Ramos (cell line): Measurements from ENCODE around the gene ABHD12.

Source experiments
- in situ Hi-C: fragments of 300-500 bp; cut with MboI; formaldehyde crosslinking; loops from one replicate; pipeline ENCODE4 v1.14.3; 2022; ENCODE audit warnings: low sequenced_read_pairs; ENCODE audit not compliant: unreplicated experiment

The ABHD12 gene

DNA sequence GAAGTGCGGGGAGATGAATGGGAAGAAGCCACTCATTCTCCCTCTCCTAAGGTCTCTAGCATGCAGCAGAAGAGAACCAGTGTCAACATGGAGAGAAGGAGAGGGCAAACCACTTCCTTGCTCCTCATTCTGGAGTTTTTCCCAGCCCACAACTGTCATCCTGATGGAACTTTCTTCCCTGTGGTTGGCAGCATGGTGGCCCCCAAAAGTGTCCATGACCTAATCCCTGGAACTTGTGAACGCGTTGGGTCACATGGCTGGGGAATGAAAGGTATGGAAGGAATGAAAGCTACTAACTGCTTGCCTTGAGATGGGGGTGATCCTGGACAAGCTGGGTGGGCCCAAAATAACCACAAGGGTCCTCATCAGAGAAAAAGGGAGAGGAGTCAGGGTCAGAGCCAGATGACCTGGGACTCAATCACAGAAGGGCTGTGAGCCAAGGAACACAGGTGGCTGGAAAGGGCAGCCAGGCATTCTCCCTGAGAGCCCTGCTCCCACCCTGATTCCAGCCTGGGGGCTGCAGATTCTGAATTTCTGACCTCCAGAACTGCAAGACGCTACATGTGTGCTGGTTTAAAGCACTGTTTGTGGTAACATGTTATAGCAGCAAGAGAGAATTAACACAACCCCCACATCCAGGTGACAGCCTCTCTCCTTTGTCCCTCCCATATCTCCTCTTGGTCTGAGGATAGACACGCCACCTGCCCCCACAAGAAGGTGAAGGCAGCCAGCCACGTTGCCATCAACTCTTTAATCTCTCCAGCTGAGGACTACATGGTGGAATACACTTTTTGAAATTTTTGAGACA, 79.5 kb downstream of the ABHD12 start:
- in situ Hi-C loops = no loop called here

DNA sequence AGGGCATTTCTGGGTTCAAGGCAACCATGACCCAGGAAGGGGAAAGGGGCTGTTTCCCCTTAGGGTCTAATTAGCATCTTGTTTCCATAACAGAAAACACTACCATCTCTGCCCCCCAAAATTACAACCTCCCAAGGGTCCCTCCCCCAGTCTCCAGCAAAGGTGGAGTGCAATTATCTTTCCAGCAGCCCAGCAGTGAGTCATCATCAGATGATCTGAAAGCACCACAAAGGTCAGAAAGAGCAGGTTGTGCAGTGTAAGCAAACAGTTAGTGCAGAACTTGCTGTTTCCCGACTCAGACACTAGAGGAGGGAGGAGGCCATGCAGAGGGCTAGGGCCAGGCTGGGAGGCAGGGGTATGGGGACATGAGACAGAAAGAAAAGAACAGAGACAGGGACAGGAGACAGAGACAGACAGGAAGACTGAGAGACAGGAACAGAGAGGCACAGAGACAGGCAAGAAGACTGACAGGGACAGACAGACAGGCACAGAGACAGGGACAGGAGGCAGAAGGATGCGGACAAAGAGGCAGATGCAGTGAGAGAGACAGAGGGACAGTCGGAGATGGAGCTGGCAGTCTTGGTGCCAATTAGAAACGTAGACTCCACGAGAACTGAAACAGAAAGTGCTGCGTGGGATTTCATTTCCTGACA, 80.2 kb downstream of the ABHD12 start:
- in situ Hi-C loops = no loop called here

DNA sequence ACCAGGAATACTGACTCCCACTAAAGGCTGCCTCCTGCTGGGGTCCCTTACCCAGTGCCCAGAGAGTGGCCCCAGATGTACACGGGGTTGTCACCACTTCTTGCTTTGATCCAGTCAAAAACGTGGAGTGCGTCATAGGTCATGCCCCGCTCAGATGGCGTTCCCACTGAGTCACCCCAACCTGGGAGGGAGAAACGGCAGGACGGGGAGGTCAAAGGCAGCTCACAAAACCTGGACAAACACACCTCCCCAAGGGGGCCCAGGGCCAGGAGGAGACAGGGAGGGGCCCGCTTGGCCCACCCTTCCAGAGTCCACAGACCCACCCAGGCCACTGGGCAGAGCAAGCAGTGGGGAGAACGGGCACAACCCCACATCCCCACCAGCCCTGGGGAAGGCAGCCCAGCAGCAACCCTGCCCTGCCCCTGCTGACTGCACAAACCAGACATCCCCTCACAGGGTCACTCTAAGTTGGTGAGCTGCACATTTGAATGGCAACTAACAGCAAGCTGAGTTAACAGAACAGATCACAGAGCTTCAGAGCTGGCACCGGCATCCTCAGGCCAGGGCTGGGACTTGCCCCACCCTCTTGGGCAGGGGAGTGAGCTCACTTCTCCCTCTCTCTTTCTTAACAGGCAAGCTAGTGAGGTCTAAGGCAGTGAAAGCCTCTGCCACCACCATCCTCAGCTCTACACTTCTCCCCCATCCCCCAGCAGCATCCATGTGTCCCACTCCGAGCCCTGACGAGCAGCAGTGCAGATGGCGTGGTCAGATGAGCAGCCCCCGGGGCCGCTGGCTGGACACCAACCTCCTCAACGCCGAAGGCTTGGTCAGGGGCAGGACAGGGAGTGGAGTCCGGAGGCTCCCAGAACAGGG, 81.0 kb downstream of the ABHD12 start:
- in situ Hi-C loops = no loop called here

DNA sequence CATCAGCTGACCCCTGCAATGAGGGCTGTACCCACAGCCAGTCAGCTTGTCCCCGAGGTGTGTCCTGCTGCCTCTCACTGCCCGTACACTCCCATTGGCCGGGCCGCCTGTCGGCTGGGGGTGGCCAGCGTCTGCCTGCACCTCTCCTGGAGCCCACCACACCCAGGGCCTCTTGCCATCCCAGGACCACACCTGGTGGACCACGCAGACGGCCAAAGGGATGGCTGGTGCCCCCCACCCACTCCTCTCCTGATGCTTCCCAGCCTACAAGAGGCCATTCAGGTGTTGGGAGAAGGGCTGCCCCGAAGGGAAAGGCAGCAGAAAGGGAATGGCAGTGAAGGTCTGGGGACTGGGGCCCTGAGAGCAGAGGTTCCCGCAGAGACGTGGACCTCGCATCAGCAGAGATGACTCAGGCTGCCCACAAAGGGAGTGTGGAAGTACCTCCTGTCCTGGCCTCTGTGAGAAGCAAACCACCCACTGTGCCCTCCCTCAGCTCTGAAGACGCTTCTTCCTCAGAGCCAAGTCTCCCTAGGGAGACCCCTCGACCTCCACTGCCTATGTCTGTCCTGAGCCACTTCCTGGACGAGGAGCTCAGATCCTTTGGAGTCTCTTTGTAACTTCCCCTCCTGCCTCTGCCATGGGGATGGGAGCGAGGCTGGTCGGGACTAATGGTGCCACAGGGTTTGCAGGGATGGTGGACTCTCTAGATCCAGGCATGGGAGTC, 81.8 kb downstream of the ABHD12 start:
- in situ Hi-C loops = no loop called here

DNA sequence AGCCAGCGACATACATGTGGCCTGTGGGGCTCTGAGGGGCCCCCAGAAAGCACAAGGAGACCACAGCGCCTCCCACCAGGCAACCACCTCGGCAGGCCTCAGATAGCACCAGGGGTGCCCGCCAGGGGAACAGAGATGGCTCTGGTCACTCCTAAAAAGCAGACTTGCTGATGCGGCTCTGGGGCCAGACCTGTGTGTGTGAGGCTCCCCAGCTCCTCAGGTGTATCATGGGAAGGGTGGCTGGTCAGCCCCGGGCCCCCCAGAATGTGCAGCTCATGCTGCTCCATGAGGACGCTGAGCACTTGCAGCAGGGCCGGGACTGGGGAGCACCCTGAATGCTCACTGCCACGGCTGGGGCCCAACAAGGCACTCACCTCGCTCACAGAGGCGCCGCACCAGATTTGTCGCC, 82.5 kb downstream of the ABHD12 start:
- in situ Hi-C loops = no loop called here

GRCh38 chr20:25306991-25307903, 83.4 kb downstream of the ABHD12 start:
- in situ Hi-C loops = no loop called here

DNA sequence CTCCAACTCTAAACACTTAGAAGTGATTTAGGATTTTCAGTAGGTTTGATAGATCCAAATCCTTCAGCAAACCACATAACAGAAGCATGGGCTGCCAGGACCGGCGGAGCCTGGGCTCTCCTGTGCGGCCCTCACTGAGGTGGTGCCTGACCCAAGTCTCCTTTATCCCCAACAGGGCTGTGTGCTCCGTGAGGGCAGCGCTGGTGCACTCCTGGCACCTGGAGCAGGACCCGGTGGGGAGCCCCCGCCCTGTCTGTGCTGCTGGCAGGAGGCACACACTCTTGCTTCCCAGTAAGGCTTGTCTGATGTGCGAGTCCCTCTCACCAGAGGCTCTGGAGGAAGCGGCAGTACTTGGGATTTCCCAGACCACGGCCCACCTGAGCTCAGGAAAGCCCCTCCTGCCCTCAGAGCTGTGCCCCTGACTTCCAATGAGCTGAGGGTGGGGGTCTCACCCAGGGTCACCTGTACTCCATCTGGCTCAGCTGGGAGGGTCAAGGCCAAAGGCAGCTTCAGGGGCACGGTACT, 86.5 kb downstream of the ABHD12 start:
- in situ Hi-C loops = no loop called here

DNA sequence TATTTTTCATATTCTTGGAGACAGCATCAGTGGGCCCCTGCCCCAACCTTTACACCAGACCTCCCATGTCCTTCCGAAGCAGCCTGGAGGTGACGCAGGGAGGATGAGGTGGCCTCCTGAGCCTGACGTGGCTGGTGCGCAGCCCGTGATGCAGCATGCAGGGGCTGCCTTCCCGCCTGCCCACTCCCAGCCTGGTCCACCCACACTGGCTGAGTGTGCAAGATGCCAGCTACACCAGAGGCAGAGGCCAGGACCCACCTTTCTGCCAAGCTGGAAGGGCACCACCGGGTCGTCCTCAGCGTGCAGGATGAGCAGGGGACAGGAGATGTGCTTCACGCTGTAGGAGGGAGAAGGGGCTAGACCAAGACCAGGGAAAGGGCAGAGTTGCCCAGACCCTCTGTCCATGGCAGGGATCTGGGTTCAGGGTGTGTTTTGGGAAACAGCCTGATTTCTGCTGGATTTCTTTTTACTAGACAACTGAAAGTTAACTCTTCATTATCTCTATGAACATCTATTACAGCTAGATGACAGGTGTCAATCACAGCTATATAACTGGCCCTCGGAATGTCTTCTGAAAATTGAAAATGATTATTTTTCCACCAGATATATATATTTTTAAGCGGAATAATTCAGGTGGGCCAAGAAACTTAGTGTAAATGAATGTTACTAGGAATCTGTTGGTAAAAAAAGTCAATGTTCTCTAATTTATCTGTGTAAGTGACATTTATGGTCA, 87.2 kb downstream of the ABHD12 start:
- in situ Hi-C loops = no loop called here

DNA sequence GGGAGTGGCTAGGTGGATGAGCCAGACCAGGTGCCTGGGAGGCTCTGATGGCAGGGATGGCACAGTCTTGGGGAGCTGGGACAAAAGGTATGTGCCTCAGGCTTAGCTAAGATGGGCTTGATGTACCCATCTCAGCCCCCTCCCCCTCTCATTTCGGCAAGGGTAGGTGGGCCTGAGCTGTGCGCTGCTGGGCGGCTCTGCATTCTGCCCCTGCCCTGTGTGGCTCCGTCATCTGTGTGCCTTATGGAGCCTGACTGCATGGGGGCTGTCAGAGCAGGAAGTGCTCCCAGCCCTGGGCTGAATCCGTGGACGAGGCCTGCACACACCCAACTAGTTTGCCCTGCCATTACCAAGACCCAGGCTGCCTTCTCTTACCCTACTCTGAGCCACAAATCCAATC, 88.0 kb downstream of the ABHD12 start:
- in situ Hi-C loops = no loop called here

- in situ Hi-C loops = no loop called here
Observed at GRCh38 chr20:25301357-25301920, 89.2 kb downstream of the ABHD12 start.

DNA sequence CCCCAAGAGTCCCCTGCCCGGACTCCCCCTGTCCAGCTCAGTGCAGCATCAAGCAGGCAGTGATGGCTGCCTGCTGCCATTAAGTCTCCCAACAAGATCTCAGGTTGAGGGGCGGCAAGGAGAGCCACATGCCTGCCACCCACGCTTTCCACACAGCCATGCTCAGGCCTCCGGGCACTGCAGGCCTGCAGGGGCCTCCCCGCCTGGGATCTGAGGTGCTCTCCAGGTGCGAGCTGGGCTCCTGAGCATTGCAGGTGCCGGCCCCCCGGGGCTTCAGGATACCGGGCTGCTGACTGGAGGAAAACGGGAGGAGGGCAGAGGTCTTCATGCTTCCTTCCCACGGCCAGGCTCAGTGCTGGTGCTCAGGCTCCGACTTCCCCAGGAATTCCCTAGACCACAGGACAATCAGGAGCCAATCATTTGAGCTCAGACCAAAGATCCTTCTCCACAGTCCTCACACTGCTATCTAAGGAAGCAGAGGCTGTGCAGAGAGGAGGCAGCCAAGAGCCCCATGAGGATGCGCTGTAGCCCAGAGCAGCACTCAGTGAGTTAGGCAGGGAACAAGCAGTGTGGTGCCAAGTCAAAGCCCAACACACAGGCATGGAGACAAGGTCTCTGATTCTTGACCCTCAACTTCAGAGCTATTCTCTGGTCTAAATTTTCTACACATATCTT, 90.0 kb downstream of the ABHD12 start:
- in situ Hi-C loops = no loop called here

DNA sequence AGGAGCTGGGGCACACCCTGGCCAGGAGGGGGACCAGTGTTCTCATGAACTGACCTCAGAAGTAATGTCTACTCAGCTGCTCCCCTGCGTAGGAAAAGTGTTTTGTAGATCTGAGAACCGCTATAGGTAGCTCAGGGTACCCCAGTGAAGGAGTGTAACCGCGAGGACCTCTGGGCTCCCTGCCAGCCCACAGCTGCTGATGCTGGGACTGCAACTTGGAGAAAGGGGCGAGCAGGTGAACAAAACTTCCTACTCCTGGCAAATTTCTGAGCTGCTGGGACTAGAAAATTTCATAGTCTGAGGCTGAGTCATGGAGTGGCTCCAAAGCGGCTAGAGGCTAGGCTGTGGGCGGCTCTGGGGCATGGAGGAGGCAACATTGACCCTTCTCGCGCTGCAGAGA, 90.8 kb downstream of the ABHD12 start:
- in situ Hi-C loops = no loop called here

DNA sequence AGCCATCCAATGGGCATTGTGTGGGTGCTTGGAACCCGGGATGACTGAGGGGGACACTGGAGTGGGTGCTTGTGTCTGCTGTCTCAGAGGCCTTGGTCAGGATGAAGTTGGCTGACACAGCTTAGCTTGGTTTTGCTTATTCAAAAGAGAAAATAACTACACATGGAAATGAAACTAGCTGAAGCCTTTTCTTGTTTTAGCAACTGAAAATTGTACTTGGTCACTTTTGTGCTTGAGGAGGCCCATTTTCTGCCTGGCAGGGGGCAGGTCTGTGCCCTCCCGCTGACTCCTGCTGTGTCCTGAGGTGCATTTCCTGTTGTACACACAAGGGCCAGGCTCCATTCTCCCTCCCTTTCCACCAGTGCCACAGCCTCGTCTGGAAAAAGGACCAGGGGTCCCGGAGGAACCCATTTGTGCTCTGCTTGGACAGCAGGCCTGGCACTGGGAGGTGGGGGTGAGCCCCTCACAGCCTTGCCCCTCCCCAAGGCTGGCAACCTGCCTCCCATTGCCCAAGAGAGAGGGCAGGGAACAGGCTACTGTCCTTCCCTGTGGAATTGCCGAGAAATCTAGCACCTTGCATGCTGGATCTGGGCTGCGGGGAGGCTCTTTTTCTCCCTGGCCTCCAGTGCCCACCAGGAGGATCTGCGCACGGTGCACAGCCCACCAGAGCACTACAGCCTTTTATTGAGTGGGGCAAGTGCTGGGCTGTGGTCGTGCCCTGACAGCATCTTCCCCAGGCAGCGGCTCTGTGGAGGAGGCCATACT, 93.3 kb downstream of the ABHD12 start:
- in situ Hi-C loops = no loop called here

- in situ Hi-C loops = no loop called here
Observed at GRCh38 chr20:25296094-25297093, 94.2 kb downstream of the ABHD12 start.

DNA sequence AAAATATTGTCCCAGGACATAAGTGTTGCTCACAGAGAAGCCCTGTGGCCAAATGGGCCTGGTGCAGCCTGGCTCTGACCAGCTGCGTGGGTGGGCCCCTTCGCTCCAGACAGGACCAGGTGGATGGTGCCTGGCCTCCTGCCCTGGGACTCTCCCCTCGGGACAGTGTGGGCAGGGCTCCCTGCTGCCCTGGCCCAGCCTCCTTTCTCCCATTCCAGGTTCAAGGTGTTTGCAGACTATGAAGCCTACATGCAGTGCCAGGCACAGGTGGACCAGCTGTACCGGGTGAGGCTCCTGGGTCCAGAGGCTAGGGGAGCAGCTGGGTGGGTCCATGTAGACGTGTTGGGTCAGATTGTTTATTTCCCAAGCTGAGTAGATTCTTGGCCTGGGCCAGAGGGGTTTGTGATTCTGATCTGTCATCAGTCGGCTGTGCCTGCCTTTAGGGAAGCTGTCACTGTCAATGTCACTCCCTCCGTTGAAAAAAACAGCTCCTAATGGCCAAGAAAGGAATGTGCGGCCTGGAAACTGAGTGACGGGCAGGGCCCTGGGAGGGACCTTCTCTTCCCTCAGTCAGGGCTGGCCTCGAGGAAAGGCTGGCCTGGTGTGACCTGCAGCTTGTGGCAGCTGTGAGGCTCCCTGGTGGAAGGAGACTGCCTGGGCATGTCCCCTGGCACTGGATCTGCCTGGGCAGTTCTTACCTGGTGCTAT, 95.1 kb downstream of the ABHD12 start:
- in situ Hi-C loops = no loop called here
